HS-27A (cell line): Measurements from ENCODE around the gene RUSF1.
"Not testable (repeated sequence)": the region's sequence is repeated elsewhere in the genome, so short reads cannot be mapped to it uniquely, and the experiment has no call there.

ENCODE experiments used
- DNase-seq: peaks from one replicate; pipeline ENCODE4 v3.0.0-alpha.2; 2012; ENCODE audit warnings: low read depth, missing footprints

RUSF1 gene

GRCh38 chr16:31452631-31453106, 55.5 kb downstream of the RUSF1 start:
- peak; percentile 73 for DNase-seq

GRCh38 chr16:31451681-31452351, 56.4 kb downstream of the RUSF1 start:
- no peak for DNase-seq

GRCh38 chr16:31451201-31451600, 57.0 kb downstream of the RUSF1 start:
- DNase-seq = no peak

GRCh38 chr16:31445931-31446330, 62.3 kb downstream of the RUSF1 start:
- DNase-seq = not testable (repeated sequence)

GRCh38 chr16:31441956-31442355, 66.2 kb downstream of the RUSF1 start:
- DNase-seq = no peak

- no peak for DNase-seq
These were observed 67.5 kb downstream of the RUSF1 start for GRCh38 chr16:31440516-31441184.

- no peak for DNase-seq
These were observed 68.7 kb downstream of the RUSF1 start for GRCh38 chr16:31439519-31439918.
